Measurements from ENCODE around the gene ENTPD2.

ENTPD2 gene

DNA sequence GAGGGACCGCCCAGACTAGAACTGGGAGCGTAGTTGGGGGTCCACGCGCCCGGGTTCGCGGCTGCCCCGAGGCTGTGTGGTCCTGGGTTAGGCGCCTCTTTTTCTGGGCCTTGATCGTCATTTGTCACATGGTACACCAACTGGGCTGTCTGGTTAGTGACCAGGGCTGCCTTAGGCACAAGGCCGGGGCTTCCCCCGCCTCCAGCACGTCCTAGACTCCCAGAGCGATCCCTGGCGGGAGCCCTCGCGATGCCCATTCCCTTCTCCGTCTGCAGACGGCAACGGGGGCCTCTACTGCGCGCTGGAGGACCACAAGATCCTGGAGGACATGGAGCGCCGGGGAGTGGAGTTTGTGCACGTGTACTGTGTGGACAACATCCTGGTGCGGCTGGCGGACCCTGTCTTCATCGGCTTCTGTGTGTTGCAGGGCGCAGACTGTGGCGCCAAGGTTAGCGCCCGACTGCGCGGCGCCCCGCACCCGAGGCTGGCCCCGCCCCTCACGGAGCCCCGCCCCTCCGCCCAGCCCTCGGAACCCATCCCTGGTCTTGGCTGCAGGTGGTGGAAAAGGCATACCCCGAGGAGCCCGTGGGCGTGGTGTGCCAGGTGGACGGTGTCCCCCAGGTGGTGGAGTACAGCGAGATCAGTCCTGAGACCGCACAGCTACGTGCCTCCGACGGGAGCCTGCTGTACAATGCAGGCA, 25.0 kb upstream of the ENTPD2 start:
- no peak for DNase-seq (ENCODE audit: low read depth)
- H3K4me3 ChIP-seq (ENCODE audit: low read depth, low read length), result peak overlapping the region; percentile 73
- TF ChIP-seq, protein P1, sequence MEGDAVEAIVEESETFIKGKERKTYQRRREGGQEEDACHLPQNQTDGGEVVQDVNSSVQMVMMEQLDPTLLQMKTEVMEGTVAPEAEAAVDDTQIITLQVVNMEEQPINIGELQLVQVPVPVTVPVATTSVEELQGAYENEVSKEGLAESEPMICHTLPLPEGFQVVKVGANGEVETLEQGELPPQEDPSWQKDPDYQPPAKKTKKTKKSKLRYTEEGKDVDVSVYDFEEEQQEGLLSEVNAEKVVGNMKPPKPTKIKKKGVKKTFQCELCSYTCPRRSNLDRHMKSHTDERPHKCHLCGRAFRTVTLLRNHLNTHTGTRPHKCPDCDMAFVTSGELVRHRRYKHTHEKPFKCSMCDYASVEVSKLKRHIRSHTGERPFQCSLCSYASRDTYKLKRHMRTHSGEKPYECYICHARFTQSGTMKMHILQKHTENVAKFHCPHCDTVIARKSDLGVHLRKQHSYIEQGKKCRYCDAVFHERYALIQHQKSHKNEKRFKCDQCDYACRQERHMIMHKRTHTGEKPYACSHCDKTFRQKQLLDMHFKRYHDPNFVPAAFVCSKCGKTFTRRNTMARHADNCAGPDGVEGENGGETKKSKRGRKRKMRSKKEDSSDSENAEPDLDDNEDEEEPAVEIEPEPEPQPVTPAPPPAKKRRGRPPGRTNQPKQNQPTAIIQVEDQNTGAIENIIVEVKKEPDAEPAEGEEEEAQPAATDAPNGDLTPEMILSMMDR (IDR thresholded peaks at IDR 0.05; ENCODE audit: insufficient read depth, low read depth, low read length, missing control alignments), result no peak

DNA sequence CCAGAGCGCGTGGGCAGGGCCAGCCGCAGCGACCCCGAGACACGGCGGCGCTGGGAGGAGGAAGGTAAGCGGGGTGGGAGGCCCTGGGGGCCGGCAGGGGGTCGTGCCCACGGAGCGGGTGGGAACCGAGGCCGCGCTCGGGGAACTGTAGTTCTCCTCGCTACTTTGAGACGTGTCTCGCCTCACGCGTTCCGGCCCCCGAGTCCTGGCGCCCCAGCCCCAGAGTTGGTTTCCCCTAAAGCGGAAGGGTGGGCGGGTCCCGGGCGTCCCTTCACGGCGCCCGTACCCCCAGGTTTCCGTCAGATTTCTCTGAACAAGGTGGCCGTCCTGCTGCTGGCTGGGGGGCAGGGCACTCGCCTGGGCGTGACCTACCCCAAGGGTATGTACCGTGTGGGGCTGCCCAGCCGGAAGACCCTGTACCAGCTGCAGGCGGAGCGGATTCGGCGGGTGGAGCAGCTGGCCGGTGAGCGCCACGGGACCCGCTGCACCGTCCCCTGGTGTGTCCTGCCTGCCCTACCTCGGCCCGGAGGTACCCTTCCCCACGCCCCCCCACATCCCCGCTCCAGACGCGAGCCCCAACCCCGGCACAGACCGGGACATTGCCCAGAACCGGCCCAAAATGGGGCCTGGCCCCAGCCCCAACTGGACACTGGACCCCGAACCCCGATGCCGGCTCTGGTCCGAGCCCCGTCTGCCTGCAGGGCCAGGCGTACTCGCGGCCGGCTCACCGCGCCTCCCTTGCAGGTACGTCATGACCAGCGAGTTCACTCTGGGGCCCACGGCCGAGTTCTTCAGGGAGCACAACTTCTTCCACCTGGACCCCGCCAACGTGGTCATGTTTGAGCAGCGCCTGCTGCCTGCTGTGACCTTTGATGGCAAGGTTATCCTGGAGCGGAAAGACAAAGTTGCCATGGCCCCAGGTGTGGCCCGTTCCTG, 24.2 kb upstream of the ENTPD2 start:
- peak overlapping the region; percentile 73 for H3K4me3 ChIP-seq (ENCODE audit: low read depth, low read length)
- TF ChIP-seq, protein P1 (IDR thresholded peaks at IDR 0.05; ENCODE audit: insufficient read depth, low read depth, low read length, missing control alignments), result no peak
- peak; percentile 66 for DNase-seq (ENCODE audit: low read depth)

DNA sequence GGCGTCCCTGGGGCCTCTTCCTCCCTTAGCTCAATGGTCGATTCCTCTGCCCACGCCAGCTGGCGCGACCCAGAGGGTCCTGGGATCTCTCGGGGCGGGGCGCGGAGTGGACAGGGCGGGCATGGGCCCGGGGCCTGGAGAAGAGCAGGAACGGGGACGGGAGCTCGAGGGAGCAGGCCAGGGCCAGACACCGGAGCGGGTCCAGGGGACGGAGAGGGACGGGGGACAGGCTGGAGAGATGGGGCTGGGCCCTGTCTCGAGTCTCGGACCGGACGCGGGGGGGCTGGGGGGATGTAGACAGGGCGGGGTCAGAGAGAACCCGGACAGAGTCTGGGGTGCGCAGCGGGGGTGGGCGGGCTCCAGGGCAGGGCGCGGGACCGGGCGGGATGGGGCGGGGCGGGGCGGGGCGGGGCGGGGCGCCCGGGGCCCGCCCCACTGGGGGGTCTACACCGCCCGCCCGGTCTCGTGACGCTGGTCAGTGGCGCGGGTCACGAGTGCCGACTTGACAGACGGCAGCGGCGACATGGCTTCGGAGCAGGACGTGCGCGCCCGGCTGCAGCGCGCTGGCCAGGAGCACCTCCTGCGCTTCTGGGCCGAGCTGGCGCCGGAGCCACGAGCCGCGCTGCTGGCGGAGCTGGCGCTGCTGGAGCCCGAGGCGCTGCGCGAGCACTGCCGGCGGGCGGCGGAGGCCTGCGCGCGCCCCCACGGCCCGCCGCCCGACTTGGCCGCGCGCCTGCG, 23.3 kb upstream of the ENTPD2 start, which contains the start of gene UAP1L1:
Gene UAP1L1, plus strand, starts transcription at position 508 of the 738 bp plus-strand sequence. Its CDS starts 16 bp downstream, at position 524.
- H3K4me3 ChIP-seq (ENCODE audit: low read depth, low read length), result peak within 1 kb of the TSS; percentile 73
- TF ChIP-seq, protein P1 (IDR thresholded peaks at IDR 0.05; ENCODE audit: insufficient read depth, low read depth, low read length, missing control alignments), result no peak
- DNase-seq (ENCODE audit: low read depth), result peak; percentile 86

DNA sequence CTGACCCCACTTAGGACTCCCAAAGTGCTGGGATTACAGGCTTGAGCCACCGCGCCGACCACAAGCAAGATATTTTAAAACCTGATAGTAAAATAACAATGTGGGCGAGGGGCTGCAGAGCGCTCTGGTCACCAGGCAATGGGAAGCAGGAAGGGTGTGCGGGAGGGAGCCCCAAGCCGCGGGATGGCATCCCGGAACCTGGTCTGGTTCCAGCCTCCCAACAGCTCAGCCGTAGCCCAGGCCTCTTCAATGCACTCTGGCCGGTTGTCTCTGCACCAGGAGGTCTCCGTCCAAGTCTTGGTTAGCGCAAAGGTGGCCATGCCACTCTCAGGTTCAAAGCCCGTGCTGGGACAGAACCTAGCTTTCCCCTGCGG, 22.8 kb upstream of the ENTPD2 start:
- TF ChIP-seq, protein P1 (IDR thresholded peaks at IDR 0.05; ENCODE audit: insufficient read depth, low read depth, low read length, missing control alignments), result no peak
- no peak for DNase-seq (ENCODE audit: low read depth)
- H3K4me3 ChIP-seq (ENCODE audit: low read depth, low read length), result peak overlapping the region; percentile 49

DNA sequence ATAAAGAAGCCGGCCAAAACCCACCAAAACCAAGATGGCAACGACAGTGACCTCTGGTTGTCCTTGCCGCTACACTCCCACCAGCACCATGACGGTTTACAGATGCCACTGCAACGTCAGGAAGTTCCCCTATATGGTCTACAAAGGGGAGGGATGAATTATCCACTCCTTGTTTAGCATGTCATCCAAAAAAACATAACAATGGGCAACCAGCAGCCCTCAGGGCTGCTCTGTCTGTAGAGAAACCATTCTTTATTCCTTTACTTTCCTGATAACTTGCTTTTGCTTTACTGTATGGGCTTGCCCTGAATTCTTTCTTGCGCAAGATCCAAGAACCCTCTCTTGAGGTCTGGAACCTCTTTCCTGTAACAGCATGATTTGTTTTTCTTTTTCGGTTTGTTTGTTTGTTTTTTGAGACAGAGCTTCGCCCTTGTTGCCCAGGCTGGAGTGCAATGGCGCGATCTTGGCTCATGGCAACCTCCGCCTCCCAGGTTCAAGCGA, 21.5 kb upstream of the ENTPD2 start:
- TF ChIP-seq, protein P1 (IDR thresholded peaks at IDR 0.05; ENCODE audit: insufficient read depth, low read depth, low read length, missing control alignments), result no peak
- no peak overlapping the region for H3K4me3 ChIP-seq (ENCODE audit: low read depth, low read length)
- DNase-seq (ENCODE audit: low read depth), result no peak

DNA sequence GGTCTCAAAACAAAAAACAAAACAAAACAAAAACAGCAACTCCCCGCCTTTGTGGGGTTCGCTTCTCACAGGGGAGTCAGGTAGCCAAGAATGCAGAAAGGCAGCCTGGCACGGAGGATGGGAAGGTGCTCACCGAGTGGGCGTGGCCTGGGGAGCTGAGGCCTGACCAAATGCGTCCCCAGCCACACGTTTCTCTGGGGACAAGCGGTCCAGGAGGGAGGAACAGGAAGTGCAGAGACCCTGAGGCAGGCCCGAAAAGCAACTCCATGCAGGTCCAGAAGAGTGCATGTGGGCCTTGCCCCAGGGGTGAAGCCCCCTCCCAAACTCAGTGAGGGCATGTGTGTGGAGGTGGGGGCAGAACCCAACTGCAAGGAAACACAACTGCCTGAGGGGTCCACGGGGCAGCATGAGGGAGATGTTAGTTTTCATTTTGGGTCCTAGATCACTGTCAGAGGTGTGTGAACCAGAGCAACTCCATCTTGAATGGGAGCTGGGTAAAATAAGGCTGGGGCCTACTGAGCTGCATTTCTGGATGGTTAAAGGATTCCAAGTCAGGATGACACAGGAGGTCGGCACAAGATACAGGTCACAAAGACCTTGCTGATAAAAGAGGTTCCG, 20.9 kb upstream of the ENTPD2 start:
- DNase-seq (ENCODE audit: low read depth), result peak; percentile 72
- TF ChIP-seq, protein P1 (IDR thresholded peaks at IDR 0.05; ENCODE audit: insufficient read depth, low read depth, low read length, missing control alignments), result no peak

More for the DNA sequence above, 20.9 kb upstream of the ENTPD2 start:
- H3K4me3 ChIP-seq (ENCODE audit: low read depth, low read length), result no peak overlapping the region

Measured in GM12865 (cell line).